ENCODE measurements around the gene CRTAC1. TPM values are rescaled to one million over a fixed set of nuclear protein-coding genes. Genes with fewer than 3 reads are reported as not detected.

The CRTAC1 gene
- total RNA-seq, 1 donor from 2014 or later, result 2.3 TPM

GRCh38 chr10:97891497-97892167 is 138.8 kb downstream of the CRTAC1 start:
- no peak for DNase-seq
- Histone ChIP-seq H3K27me3 (ENCODE audit: low read depth) (no peaks in the 10 kb centered on the region), H3K27ac (replicated peaks) (no peak overlapping the region), H3K4me1 (peaks cover 12% of the 10 kb centered on the region), H3K36me3 (no peaks in the 10 kb centered on the region), H3K9me3 (replicated peaks) (no peaks in the 10 kb centered on the region), H3K4me3 (no peak overlapping the region)
- TF ChIP-seq, protein P1, sequence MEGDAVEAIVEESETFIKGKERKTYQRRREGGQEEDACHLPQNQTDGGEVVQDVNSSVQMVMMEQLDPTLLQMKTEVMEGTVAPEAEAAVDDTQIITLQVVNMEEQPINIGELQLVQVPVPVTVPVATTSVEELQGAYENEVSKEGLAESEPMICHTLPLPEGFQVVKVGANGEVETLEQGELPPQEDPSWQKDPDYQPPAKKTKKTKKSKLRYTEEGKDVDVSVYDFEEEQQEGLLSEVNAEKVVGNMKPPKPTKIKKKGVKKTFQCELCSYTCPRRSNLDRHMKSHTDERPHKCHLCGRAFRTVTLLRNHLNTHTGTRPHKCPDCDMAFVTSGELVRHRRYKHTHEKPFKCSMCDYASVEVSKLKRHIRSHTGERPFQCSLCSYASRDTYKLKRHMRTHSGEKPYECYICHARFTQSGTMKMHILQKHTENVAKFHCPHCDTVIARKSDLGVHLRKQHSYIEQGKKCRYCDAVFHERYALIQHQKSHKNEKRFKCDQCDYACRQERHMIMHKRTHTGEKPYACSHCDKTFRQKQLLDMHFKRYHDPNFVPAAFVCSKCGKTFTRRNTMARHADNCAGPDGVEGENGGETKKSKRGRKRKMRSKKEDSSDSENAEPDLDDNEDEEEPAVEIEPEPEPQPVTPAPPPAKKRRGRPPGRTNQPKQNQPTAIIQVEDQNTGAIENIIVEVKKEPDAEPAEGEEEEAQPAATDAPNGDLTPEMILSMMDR (IDR thresholded peaks at IDR 0.05; ENCODE audit: borderline replicate concordance), result no peak
- intact Hi-C loops (cut with micrococcal nuclease), result no loop called here

- TF ChIP-seq, protein P1 (IDR thresholded peaks at IDR 0.05; ENCODE audit: borderline replicate concordance), result no peak
- Histone ChIP-seq H3K27me3 (ENCODE audit: low read depth) (no peaks in the 10 kb centered on the region), H3K36me3 (no peaks in the 10 kb centered on the region), H3K27ac (replicated peaks) (no peak overlapping the region), H3K9me3 (replicated peaks) (no peaks in the 10 kb centered on the region), H3K4me1 (peaks cover 7% of the 10 kb centered on the region), H3K4me3 (no peak overlapping the region)
- intact Hi-C loops (cut with micrococcal nuclease), result no loop called here
- DNase-seq, result no peak
These were observed 140.8 kb downstream of the CRTAC1 start for GRCh38 chr10:97889461-97890265.

GRCh38 chr10:97888641-97889262 is 141.7 kb downstream of the CRTAC1 start:
- intact Hi-C loops (cut with micrococcal nuclease), result no loop called here
- Histone ChIP-seq H3K9me3 (replicated peaks) (no peaks in the 10 kb centered on the region), H3K27ac (replicated peaks) (no peak overlapping the region), H3K27me3 (ENCODE audit: low read depth) (no peaks in the 10 kb centered on the region), H3K4me3 (no peak overlapping the region), H3K4me1 (peaks cover 7% of the 10 kb centered on the region), H3K36me3 (no peaks in the 10 kb centered on the region)
- DNase-seq, result no peak
- TF ChIP-seq, protein P1 (IDR thresholded peaks at IDR 0.05; ENCODE audit: borderline replicate concordance), result no peak

DNA sequence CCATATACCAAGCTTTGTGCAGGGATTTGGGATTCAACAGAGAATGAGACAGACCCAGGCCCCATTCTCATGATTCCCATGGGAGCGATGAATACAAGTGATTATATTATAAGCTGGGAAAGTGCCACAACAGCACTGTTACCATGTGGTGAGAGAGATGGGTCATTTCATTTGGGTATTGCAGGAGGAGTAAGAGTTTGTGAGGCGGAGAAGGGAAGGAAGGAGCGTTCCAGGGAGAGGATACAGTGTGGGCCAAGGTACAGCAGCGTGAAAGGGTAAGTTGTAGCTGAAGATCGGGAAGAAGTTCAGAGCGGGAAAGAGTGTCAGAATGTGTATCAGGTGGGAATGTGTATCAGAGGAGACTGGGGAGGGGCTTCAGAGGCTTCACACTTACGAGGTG is 142.3 kb downstream of the CRTAC1 start:
- Histone ChIP-seq H3K4me1 (peaks cover 7% of the 10 kb centered on the region), H3K27ac (replicated peaks) (no peak overlapping the region), H3K9me3 (replicated peaks) (no peaks in the 10 kb centered on the region), H3K27me3 (ENCODE audit: low read depth) (no peaks in the 10 kb centered on the region), H3K4me3 (no peak overlapping the region), H3K36me3 (no peaks in the 10 kb centered on the region)
- DNase-seq, result no peak
- TF ChIP-seq, protein P1 (IDR thresholded peaks at IDR 0.05; ENCODE audit: borderline replicate concordance), result no peak
- intact Hi-C loops (cut with micrococcal nuclease), result no loop called here

GRCh38 chr10:97887399-97887798 is 143.0 kb downstream of the CRTAC1 start:
- H3K9me3 ChIP-seq (replicated peaks), result no peaks in the 10 kb centered on the region
- intact Hi-C loops (cut with micrococcal nuclease), result no loop called here
- DNase-seq, result no peak
- H3K4me3 ChIP-seq, result no peak overlapping the region
- no peaks in the 10 kb centered on the region for H3K27me3 ChIP-seq (ENCODE audit: low read depth)
- H3K36me3 ChIP-seq, result no peaks in the 10 kb centered on the region
- TF ChIP-seq, protein P1 (IDR thresholded peaks at IDR 0.05; ENCODE audit: borderline replicate concordance), result no peak
- no peak overlapping the region for H3K27ac ChIP-seq (replicated peaks)
- no peaks in the 10 kb centered on the region for H3K4me1 ChIP-seq
